ENCODE data around the gene CPN2.

CPN2 gene

GRCh38 chr3:194312743-194313281, 38.3 kb downstream of the CPN2 start:
- no peak for DNase-seq (ENCODE audit: low read depth)

- no peak for DNase-seq (ENCODE audit: low read depth)
Observed at GRCh38 chr3:194312186-194312742, 38.9 kb downstream of the CPN2 start.

GRCh38 chr3:194311000-194311399, 40.1 kb downstream of the CPN2 start:
- DNase-seq (ENCODE audit: low read depth): no peak

- DNase-seq (ENCODE audit: low read depth): no peak
Observed at GRCh38 chr3:194310060-194310835, 40.9 kb downstream of the CPN2 start.

GRCh38 chr3:194308601-194309449, 42.3 kb downstream of the CPN2 start:
- no peak for DNase-seq (ENCODE audit: low read depth)

- DNase-seq (ENCODE audit: low read depth): no peak
Observed at GRCh38 chr3:194307849-194308248, 43.3 kb downstream of the CPN2 start.

GRCh38 chr3:194306771-194307640, 44.1 kb downstream of the CPN2 start:
- DNase-seq (ENCODE audit: low read depth): no peak

- no peak for DNase-seq (ENCODE audit: low read depth)
Observed at GRCh38 chr3:194306109-194306686, 44.9 kb downstream of the CPN2 start.

- no peak for DNase-seq (ENCODE audit: low read depth)
Observed at GRCh38 chr3:194305356-194306108, 45.6 kb downstream of the CPN2 start.

GRCh38 chr3:194304186-194304917, 46.8 kb downstream of the CPN2 start:
- DNase-seq (ENCODE audit: low read depth): no peak

- no peak for DNase-seq (ENCODE audit: low read depth)
Observed at GRCh38 chr3:194303749-194304148, 47.4 kb downstream of the CPN2 start.

GRCh38 chr3:194301730-194302129, 49.4 kb downstream of the CPN2 start:
- DNase-seq (ENCODE audit: low read depth): no peak

- no peak for DNase-seq (ENCODE audit: low read depth)
Observed at GRCh38 chr3:194300936-194301335, 50.2 kb downstream of the CPN2 start.

GRCh38 chr3:194300382-194300758, 50.8 kb downstream of the CPN2 start:
- DNase-seq (ENCODE audit: low read depth): no peak

- no peak for DNase-seq (ENCODE audit: low read depth)
Observed at GRCh38 chr3:194298331-194299227, 52.5 kb downstream of the CPN2 start.

- no peak for DNase-seq (ENCODE audit: low read depth)
Observed at GRCh38 chr3:194296454-194297263, 54.5 kb downstream of the CPN2 start.

GRCh38 chr3:194294895-194295214, 56.3 kb downstream of the CPN2 start:
- DNase-seq (ENCODE audit: low read depth): no peak
